ENCODE measurements around the gene CAPN1. TPM values are rescaled to one million over a fixed set of nuclear protein-coding genes. Genes with fewer than 3 reads are reported as not detected.
A peak's percentile ranks its signal among the peaks of the same experiment; 100 is the strongest.

Gene CAPN1
- total and polyA plus RNA-seq, 9 of the 15 experiments (the other 6 are each of a cell fraction or from before 2014, with no cell fraction given) = 3.5 to 199 (median 61.6) TPM

DNA sequence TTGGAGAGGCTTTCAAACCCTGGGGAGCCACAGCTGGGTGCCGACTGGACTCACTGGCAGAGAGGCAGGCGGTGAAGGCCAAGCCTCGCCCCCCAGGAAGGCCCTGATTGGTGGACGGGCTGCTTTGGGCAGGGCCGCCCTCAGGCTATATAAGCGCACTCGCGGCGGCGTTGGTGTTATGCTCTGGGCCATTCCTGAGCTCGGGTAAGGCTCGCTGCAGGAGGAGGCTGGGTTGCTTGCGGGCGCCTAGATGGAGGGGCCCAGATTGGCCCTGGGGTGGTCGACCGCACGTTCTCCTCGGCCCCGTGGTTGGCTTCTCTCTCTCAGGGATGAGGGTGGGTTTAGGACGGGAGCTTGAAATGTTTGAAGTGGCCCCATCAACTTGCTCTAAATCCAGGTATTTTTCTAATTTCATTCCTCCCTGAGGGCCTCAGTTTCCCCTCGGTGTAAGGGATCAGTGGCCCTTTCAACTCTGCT lies 11.6 kb upstream of the CAPN1 start, which contains the start of gene SPDYC (continued):
- TF ChIP-seq, protein P1, sequence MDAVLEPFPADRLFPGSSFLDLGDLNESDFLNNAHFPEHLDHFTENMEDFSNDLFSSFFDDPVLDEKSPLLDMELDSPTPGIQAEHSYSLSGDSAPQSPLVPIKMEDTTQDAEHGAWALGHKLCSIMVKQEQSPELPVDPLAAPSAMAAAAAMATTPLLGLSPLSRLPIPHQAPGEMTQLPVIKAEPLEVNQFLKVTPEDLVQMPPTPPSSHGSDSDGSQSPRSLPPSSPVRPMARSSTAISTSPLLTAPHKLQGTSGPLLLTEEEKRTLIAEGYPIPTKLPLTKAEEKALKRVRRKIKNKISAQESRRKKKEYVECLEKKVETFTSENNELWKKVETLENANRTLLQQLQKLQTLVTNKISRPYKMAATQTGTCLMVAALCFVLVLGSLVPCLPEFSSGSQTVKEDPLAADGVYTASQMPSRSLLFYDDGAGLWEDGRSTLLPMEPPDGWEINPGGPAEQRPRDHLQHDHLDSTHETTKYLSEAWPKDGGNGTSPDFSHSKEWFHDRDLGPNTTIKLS (IDR thresholded peaks at IDR 0.05; ENCODE audit: borderline replicate concordance, low read depth) = no peak
- TF ChIP-seq, protein P2, sequence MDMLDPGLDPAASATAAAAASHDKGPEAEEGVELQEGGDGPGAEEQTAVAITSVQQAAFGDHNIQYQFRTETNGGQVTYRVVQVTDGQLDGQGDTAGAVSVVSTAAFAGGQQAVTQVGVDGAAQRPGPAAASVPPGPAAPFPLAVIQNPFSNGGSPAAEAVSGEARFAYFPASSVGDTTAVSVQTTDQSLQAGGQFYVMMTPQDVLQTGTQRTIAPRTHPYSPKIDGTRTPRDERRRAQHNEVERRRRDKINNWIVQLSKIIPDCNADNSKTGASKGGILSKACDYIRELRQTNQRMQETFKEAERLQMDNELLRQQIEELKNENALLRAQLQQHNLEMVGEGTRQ (CRISPR knock-in tag; IDR thresholded peaks at IDR 0.05) = no peak
- TF ChIP-seq, protein P3, sequence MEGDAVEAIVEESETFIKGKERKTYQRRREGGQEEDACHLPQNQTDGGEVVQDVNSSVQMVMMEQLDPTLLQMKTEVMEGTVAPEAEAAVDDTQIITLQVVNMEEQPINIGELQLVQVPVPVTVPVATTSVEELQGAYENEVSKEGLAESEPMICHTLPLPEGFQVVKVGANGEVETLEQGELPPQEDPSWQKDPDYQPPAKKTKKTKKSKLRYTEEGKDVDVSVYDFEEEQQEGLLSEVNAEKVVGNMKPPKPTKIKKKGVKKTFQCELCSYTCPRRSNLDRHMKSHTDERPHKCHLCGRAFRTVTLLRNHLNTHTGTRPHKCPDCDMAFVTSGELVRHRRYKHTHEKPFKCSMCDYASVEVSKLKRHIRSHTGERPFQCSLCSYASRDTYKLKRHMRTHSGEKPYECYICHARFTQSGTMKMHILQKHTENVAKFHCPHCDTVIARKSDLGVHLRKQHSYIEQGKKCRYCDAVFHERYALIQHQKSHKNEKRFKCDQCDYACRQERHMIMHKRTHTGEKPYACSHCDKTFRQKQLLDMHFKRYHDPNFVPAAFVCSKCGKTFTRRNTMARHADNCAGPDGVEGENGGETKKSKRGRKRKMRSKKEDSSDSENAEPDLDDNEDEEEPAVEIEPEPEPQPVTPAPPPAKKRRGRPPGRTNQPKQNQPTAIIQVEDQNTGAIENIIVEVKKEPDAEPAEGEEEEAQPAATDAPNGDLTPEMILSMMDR (IDR thresholded peaks at IDR 0.05 in 2 of 3, conservative IDR thresholded peaks at IDR 0.05 in 1 of 3; ENCODE audit: insufficient read depth in 2 of 3, low read depth in 1 of 3, low read length in 3 of 3) = no peak
- no peak for TF ChIP-seq SRSF1 (IDR thresholded peaks at IDR 0.05; ENCODE audit: low read depth, low read length)
- TF ChIP-seq, protein P4, sequence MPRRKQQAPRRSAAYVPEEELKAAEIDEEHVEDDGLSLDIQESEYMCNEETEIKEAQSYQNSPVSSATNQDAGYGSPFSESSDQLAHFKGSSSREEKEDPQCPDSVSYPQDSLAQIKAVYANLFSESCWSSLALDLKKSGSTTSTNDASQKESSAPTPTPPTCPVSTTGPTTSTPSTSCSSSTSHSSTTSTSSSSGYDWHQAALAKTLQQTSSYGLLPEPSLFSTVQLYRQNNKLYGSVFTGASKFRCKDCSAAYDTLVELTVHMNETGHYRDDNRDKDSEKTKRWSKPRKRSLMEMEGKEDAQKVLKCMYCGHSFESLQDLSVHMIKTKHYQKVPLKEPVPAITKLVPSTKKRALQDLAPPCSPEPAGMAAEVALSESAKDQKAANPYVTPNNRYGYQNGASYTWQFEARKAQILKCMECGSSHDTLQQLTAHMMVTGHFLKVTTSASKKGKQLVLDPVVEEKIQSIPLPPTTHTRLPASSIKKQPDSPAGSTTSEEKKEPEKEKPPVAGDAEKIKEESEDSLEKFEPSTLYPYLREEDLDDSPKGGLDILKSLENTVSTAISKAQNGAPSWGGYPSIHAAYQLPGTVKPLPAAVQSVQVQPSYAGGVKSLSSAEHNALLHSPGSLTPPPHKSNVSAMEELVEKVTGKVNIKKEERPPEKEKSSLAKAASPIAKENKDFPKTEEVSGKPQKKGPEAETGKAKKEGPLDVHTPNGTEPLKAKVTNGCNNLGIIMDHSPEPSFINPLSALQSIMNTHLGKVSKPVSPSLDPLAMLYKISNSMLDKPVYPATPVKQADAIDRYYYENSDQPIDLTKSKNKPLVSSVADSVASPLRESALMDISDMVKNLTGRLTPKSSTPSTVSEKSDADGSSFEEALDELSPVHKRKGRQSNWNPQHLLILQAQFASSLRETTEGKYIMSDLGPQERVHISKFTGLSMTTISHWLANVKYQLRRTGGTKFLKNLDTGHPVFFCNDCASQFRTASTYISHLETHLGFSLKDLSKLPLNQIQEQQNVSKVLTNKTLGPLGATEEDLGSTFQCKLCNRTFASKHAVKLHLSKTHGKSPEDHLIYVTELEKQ (CRISPR knock-in tag; IDR thresholded peaks at IDR 0.05) = no peak
- no peak for TF ChIP-seq RAD51 (IDR thresholded peaks at IDR 0.05; ENCODE audit: borderline replicate concordance, low read depth)
- TF ChIP-seq ZNF347 (CRISPR knock-in tag; IDR thresholded peaks at IDR 0.05; ENCODE audit: low read depth) = no peak
- TF ChIP-seq, protein P5, sequence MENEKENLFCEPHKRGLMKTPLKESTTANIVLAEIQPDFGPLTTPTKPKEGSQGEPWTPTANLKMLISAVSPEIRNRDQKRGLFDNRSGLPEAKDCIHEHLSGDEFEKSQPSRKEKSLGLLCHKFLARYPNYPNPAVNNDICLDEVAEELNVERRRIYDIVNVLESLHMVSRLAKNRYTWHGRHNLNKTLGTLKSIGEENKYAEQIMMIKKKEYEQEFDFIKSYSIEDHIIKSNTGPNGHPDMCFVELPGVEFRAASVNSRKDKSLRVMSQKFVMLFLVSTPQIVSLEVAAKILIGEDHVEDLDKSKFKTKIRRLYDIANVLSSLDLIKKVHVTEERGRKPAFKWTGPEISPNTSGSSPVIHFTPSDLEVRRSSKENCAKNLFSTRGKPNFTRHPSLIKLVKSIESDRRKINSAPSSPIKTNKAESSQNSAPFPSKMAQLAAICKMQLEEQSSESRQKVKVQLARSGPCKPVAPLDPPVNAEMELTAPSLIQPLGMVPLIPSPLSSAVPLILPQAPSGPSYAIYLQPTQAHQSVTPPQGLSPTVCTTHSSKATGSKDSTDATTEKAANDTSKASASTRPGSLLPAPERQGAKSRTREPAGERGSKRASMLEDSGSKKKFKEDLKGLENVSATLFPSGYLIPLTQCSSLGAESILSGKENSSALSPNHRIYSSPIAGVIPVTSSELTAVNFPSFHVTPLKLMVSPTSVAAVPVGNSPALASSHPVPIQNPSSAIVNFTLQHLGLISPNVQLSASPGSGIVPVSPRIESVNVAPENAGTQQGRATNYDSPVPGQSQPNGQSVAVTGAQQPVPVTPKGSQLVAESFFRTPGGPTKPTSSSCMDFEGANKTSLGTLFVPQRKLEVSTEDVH (IDR thresholded peaks at IDR 0.05; ENCODE audit: low read depth, partially characterized antibody) = no peak
- no peak for TF ChIP-seq FOXA3 (CRISPR knock-in tag; conservative IDR thresholded peaks at IDR 0.05 in 1 of 2, IDR thresholded peaks at IDR 0.05 in 1 of 2)
- TF ChIP-seq, protein P6, sequence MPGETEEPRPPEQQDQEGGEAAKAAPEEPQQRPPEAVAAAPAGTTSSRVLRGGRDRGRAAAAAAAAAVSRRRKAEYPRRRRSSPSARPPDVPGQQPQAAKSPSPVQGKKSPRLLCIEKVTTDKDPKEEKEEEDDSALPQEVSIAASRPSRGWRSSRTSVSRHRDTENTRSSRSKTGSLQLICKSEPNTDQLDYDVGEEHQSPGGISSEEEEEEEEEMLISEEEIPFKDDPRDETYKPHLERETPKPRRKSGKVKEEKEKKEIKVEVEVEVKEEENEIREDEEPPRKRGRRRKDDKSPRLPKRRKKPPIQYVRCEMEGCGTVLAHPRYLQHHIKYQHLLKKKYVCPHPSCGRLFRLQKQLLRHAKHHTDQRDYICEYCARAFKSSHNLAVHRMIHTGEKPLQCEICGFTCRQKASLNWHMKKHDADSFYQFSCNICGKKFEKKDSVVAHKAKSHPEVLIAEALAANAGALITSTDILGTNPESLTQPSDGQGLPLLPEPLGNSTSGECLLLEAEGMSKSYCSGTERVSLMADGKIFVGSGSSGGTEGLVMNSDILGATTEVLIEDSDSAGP (CRISPR knock-in tag; IDR thresholded peaks at IDR 0.05) = no peak
- peak; percentile 100 for TF ChIP-seq POLR2G (IDR thresholded peaks at IDR 0.05; ENCODE audit: low read depth, low read length)
- TF ChIP-seq ZNF133 (CRISPR knock-in tag; IDR thresholded peaks at IDR 0.05) = no peak
- no peak for TF ChIP-seq KHSRP (IDR thresholded peaks at IDR 0.05)

All from K562 (cell line).